ENCODE measurements around the gene MAPK4. TPM values are rescaled to one million over a fixed set of nuclear protein-coding genes. Genes with fewer than 3 reads are reported as not detected.

The MAPK4 gene
- total RNA-seq, 4 donors from 2014 or later = 0.26 to 2.8 (median 0.77) TPM

DNA sequence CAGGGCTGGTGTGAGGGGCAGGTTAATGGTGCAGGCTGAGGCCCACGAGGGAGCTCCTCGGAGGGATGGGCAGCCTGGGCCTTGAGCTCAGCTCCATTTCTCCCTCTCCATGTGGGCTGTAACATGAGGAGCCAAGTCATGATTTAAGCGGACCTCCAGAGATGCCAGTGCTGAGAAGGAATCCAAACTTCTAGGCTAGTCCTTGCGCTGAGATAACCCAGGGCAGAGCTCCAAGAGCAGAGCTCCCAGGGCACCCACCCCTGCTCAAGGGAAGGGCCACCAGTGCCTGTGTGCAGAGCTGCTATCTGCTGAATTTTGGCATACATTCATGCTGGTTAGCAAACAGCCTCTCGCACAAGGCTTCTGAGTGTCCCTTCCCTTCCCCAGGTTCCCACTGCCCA, 164.9 kb downstream of the MAPK4 start:
- DNase-seq = no peak
- Histone ChIP-seq H3K27ac (no peak overlapping the region), H3K36me3 (no peaks in the 10 kb centered on the region), H3K4me1 (no peaks in the 10 kb centered on the region), H3K27me3 (no peaks in the 10 kb centered on the region), H3K4me3 (no peak overlapping the region), H3K9me3 (no peaks in the 10 kb centered on the region)
- intact Hi-C loops (cut with DNase I; ENCODE audit: low total_unique reads) = no loop called here
- no peak for TF ChIP-seq POLR2A (IDR thresholded peaks at IDR 0.05)
- TF ChIP-seq, protein P1, sequence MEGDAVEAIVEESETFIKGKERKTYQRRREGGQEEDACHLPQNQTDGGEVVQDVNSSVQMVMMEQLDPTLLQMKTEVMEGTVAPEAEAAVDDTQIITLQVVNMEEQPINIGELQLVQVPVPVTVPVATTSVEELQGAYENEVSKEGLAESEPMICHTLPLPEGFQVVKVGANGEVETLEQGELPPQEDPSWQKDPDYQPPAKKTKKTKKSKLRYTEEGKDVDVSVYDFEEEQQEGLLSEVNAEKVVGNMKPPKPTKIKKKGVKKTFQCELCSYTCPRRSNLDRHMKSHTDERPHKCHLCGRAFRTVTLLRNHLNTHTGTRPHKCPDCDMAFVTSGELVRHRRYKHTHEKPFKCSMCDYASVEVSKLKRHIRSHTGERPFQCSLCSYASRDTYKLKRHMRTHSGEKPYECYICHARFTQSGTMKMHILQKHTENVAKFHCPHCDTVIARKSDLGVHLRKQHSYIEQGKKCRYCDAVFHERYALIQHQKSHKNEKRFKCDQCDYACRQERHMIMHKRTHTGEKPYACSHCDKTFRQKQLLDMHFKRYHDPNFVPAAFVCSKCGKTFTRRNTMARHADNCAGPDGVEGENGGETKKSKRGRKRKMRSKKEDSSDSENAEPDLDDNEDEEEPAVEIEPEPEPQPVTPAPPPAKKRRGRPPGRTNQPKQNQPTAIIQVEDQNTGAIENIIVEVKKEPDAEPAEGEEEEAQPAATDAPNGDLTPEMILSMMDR (IDR thresholded peaks at IDR 0.05) = no peak

DNA sequence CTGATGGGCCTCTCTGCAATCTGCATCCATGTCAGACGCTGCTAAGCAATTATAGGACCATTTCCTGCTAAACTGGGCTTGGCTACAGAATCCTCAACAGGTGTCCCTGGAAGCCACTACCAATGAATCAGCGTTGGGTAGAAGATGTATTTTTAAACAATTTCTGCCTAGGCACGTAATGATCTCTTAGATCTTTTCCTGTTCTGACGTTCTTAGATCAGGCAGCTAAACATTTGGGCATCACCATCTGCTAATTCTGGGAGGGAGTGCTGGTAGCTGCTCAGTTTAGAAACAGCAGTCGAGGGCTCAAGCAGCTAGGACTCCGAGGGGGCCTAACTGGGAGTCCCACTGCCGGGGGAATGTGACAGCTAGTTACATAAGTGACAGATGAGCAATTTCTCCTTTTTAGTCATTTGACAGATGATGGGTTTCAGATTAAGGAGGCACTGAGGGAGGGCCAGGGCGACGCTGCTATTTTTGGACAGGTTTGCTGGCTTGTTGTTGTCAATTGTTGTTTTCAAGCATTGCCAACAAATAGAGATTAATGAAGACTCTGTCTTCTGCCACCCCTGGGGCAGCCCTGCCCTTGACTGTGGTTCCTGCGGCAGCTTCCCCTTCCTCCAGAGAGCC, 167.2 kb downstream of the MAPK4 start:
- intact Hi-C loops (cut with DNase I; ENCODE audit: low total_unique reads) = no loop called here
- DNase-seq = no peak
- H3K27me3 ChIP-seq = no peaks in the 10 kb centered on the region
- no peaks in the 10 kb centered on the region for H3K36me3 ChIP-seq
- no peak overlapping the region for H3K4me3 ChIP-seq
- no peak for TF ChIP-seq POLR2A (IDR thresholded peaks at IDR 0.05)
- TF ChIP-seq, protein P1 (IDR thresholded peaks at IDR 0.05) = no peak
- no peaks in the 10 kb centered on the region for H3K4me1 ChIP-seq
- no peaks in the 10 kb centered on the region for H3K9me3 ChIP-seq
- H3K27ac ChIP-seq = no peak overlapping the region

DNA sequence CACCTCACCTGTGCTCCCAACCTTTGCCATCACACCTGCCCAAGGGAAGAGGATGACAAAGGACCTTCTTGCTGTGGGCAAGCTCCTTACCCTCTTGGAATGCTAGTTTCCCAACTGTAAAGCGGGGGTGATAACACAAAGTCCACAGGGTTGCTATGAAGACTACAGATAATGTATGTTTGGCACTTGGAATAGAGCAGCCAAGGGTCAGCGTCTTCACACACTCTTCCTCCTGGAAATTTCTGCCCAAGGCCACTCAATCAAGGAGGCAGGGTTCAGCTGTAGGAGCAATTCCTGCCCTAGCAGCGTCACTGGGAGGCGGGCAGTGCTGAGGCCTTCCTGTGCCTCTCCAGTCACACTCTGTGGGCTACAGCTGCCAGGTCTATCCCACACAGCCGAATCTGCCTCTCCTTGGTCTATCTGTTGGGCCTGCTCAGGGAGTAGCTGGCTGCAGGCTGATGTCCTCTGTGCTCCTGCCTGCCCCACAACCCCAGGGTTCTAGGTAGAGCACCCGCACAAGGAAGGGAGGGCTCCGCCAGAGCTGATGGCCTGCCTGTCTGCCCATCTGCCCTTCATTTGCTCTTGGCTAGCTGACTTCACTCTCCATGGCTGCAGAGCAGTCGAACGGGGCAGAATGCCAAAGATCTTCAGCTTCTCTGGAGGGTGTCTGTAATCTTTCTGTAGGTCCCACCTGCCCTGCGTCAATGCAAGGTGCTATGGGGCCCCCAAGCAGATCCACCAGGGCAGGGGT, 168.0 kb downstream of the MAPK4 start:
- TF ChIP-seq, protein P1 (IDR thresholded peaks at IDR 0.05) = no peak
- TF ChIP-seq POLR2A (IDR thresholded peaks at IDR 0.05) = no peak
- Histone ChIP-seq H3K36me3 (no peaks in the 10 kb centered on the region), H3K27me3 (no peaks in the 10 kb centered on the region), H3K27ac (no peak overlapping the region), H3K4me3 (no peak overlapping the region), H3K9me3 (no peaks in the 10 kb centered on the region), H3K4me1 (no peaks in the 10 kb centered on the region)
- no peak for DNase-seq
- intact Hi-C loops (cut with DNase I; ENCODE audit: low total_unique reads) = no loop called here

DNA sequence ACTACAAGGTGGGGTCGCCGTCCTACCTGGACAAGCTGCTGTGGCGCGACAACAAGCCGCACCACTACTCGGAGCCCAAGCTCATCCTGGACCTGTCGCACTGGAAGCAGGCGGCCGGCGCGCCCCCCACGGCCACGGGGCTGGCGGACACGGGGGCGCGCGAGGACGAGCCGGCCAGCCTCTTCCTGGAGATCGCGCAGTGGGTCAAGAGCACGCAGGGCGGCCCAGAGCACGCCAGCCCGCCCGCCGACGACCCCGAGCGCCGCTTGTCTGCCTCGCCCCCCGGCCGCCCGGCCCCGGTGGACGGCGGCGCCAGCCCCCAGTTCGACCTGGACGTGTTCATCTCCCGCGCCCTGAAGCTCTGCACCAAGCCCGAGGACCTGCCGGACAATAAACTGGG, 169.5 kb downstream of the MAPK4 start:
- TF ChIP-seq, protein P1 (IDR thresholded peaks at IDR 0.05) = no peak
- no peak for TF ChIP-seq POLR2A (IDR thresholded peaks at IDR 0.05)
- no peaks in the 10 kb centered on the region for H3K36me3 ChIP-seq
- no peaks in the 10 kb centered on the region for H3K9me3 ChIP-seq
- intact Hi-C loops (cut with DNase I; ENCODE audit: low total_unique reads) = no loop called here
- no peak overlapping the region for H3K27ac ChIP-seq
- no peaks in the 10 kb centered on the region for H3K27me3 ChIP-seq
- no peak for DNase-seq
- no peaks in the 10 kb centered on the region for H3K4me1 ChIP-seq
- no peak overlapping the region for H3K4me3 ChIP-seq

DNA sequence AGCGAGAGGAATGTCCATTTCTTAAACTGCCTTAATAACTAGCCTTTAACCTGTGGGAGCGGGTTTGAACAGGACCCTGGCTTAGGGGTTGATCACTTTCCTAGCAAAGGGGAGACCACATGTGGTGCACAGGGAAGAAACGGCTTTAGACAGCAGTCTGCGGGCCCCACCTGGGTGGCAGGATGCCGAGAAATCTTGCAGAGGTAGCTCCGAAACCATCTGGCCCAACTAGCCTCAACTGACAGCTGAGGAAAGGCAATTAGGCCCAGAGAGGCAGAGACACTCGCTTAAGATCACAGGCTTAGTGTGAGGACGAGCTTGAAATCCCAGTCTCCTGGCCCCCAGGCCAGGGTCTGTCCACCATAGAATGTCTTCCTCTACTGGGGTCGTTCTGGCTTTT, 170.1 kb downstream of the MAPK4 start:
- Histone ChIP-seq H3K27me3 (no peaks in the 10 kb centered on the region), H3K4me3 (no peak overlapping the region), H3K4me1 (no peaks in the 10 kb centered on the region), H3K36me3 (no peaks in the 10 kb centered on the region), H3K9me3 (no peaks in the 10 kb centered on the region), H3K27ac (no peak overlapping the region)
- DNase-seq = no peak
- intact Hi-C loops (cut with DNase I; ENCODE audit: low total_unique reads) = no loop called here
- TF ChIP-seq, protein P1 (IDR thresholded peaks at IDR 0.05) = no peak
- no peak for TF ChIP-seq POLR2A (IDR thresholded peaks at IDR 0.05)

All from uterus (tissue), 4 donors.